Measurements from ENCODE around the gene SEPHS1. TPM values are rescaled to one million over a fixed set of nuclear protein-coding genes. Genes with fewer than 3 reads are reported as not detected.

The SEPHS1 gene
- total RNA-seq, 1 donor from 2014 or later: 57.0 TPM

- H3K36me3 Mint-ChIP-seq (ENCODE audit: low read depth, unreplicated experiment): peaks cover 6% of the 10 kb centered on the region
- peaks cover 11% of the 10 kb centered on the region for H4K20me1 ChIP-seq (ENCODE audit: insufficient read depth, low read length)
- H3K79me2 ChIP-seq (ENCODE audit: insufficient read depth, low read length): peaks cover 48% of the 10 kb centered on the region
- FAIRE-seq (no peak), DNase-seq (ENCODE audit: low read depth) (no peak)
- no peaks in the 10 kb centered on the region for H3K9me3 ChIP-seq (ENCODE audit: insufficient read depth, low read depth, low read length)
- peak overlapping the region; percentile 60 for H3K27ac ChIP-seq (ENCODE audit: low read depth, low read length)
- H3K4me3 Mint-ChIP-seq (ENCODE audit: unreplicated experiment): peak overlapping the region; percentile 94
- peak overlapping the region; percentile 4 for H2AFZ ChIP-seq (ENCODE audit: low read depth, low read length)
- peaks cover 1% of the 10 kb centered on the region for H3K4me1 Mint-ChIP-seq (ENCODE audit: low read depth, unreplicated experiment)
- peak overlapping the region; percentile 87 for H3K27ac Mint-ChIP-seq (ENCODE audit: unreplicated experiment)
- TF ChIP-seq EZH2 (IDR thresholded peaks at IDR 0.05; ENCODE audit: insufficient read depth, low read length): no peak
- TF ChIP-seq, protein P1, sequence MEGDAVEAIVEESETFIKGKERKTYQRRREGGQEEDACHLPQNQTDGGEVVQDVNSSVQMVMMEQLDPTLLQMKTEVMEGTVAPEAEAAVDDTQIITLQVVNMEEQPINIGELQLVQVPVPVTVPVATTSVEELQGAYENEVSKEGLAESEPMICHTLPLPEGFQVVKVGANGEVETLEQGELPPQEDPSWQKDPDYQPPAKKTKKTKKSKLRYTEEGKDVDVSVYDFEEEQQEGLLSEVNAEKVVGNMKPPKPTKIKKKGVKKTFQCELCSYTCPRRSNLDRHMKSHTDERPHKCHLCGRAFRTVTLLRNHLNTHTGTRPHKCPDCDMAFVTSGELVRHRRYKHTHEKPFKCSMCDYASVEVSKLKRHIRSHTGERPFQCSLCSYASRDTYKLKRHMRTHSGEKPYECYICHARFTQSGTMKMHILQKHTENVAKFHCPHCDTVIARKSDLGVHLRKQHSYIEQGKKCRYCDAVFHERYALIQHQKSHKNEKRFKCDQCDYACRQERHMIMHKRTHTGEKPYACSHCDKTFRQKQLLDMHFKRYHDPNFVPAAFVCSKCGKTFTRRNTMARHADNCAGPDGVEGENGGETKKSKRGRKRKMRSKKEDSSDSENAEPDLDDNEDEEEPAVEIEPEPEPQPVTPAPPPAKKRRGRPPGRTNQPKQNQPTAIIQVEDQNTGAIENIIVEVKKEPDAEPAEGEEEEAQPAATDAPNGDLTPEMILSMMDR (IDR thresholded peaks at IDR 0.05; ENCODE audit: insufficient read depth, low read depth, low read length): no peak
- H3K4me2 ChIP-seq (ENCODE audit: low read length): peak overlapping the region; percentile 86
- H3K36me3 ChIP-seq (ENCODE audit: insufficient read depth, low read length): no peaks in the 10 kb centered on the region
- H3K9me3 Mint-ChIP-seq (ENCODE audit: unreplicated experiment): peaks cover 3% of the 10 kb centered on the region
- peak overlapping the region; percentile 71 for H3K4me3 ChIP-seq (ENCODE audit: insufficient read depth, low read depth, low read length)
- peaks cover 16% of the 10 kb centered on the region for H3K27me3 Mint-ChIP-seq (ENCODE audit: low read depth, unreplicated experiment)
- peaks cover 10% of the 10 kb centered on the region for H3K27me3 ChIP-seq (ENCODE audit: insufficient read depth, low read length)
- peaks cover 13% of the 10 kb centered on the region for H3K4me1 ChIP-seq (ENCODE audit: insufficient read depth, low read length)
- H3K9ac ChIP-seq (ENCODE audit: low read length): peak overlapping the region; percentile 89
Observed at GRCh38 chr10:13347043-13347499, 1.0 kb downstream of the SEPHS1 start.

GRCh38 chr10:13346283-13347042 lies 1.6 kb downstream of the SEPHS1 start:
- peak; percentile 47 for DNase-seq (ENCODE audit: low read depth)
- peak overlapping the region; percentile 71 for H3K4me3 ChIP-seq (ENCODE audit: insufficient read depth, low read depth, low read length)
- Mint-ChIP-seq H3K4me1 (ENCODE audit: low read depth, unreplicated experiment) (peaks cover 1% of the 10 kb centered on the region), H3K36me3 (ENCODE audit: low read depth, unreplicated experiment) (peaks cover 6% of the 10 kb centered on the region), H3K4me3 (ENCODE audit: unreplicated experiment) (peak overlapping the region; percentile 94), H3K9me3 (ENCODE audit: unreplicated experiment) (no peaks in the 10 kb centered on the region), H3K27ac (ENCODE audit: unreplicated experiment) (peak overlapping the region; percentile 87), H3K27me3 (ENCODE audit: low read depth, unreplicated experiment) (peaks cover 10% of the 10 kb centered on the region)
- no peak overlapping the region for H2AFZ ChIP-seq (ENCODE audit: low read depth, low read length)
- H3K36me3 ChIP-seq (ENCODE audit: insufficient read depth, low read length): no peaks in the 10 kb centered on the region
- peaks cover 4% of the 10 kb centered on the region for H3K27me3 ChIP-seq (ENCODE audit: insufficient read depth, low read length)
- H3K9ac ChIP-seq (ENCODE audit: low read length): peak overlapping the region; percentile 89
- peaks cover 13% of the 10 kb centered on the region for H3K4me1 ChIP-seq (ENCODE audit: insufficient read depth, low read length)
- no peaks in the 10 kb centered on the region for H3K9me3 ChIP-seq (ENCODE audit: insufficient read depth, low read depth, low read length)
- H3K79me2 ChIP-seq (ENCODE audit: insufficient read depth, low read length): peaks cover 51% of the 10 kb centered on the region
- FAIRE-seq: no peak
- H3K27ac ChIP-seq (ENCODE audit: low read depth, low read length): peak overlapping the region; percentile 60
- TF ChIP-seq, protein P1 (IDR thresholded peaks at IDR 0.05; ENCODE audit: insufficient read depth, low read depth, low read length): no peak
- no peak for TF ChIP-seq EZH2 (IDR thresholded peaks at IDR 0.05; ENCODE audit: insufficient read depth, low read length)
- peak overlapping the region; percentile 86 for H3K4me2 ChIP-seq (ENCODE audit: low read length)
- peaks cover 11% of the 10 kb centered on the region for H4K20me1 ChIP-seq (ENCODE audit: insufficient read depth, low read length)

Measured in astrocyte (in vitro differentiated cells and primary cell).